CD4-positive, CD25-positive, alpha-beta regulatory T cell (primary cell): Measurements from ENCODE around the gene TUBB2B. TPM values are rescaled to one million over a fixed set of nuclear protein-coding genes. Genes with fewer than 3 reads are reported as not detected.
A peak's percentile ranks its signal among the peaks of the same experiment; 100 is the strongest.

ENCODE experiments used
- ATAC-seq, 2 donors: fragments of 150-1000 bp; cut with Tn5 transposase; one replicate each; pipeline ENCODE4 v1.10.0; 2021; ENCODE audit warnings: low read depth in 2 of 2, moderate number of reproducible peaks in 2 of 2, moderate library complexity in 1 of 2
- DNase-seq, 3 donors: peaks; one replicate each; pipeline versions ENCODE4 v3.0.0 to v3.0.0-alpha.2; 2012 to 2022; ENCODE audit warnings: mixed read lengths in 1 of 3
- H3K27ac ChIP-seq: one replicate; pipeline ENCODE4 v1.7.0; 2013; ENCODE audit warnings: mild to moderate bottlenecking, low read length; ENCODE audit not compliant: insufficient read depth, poor library complexity, severe bottlenecking
- H3K27me3 ChIP-seq: one replicate; pipeline ENCODE4 v1.7.0; 2013; ENCODE audit warnings: low read length; ENCODE audit not compliant: control insufficient read depth, insufficient read depth
- H3K36me3 ChIP-seq: one replicate; pipeline ENCODE4 v1.7.0; 2013; ENCODE audit warnings: mild to moderate bottlenecking, low read length, moderate library complexity; ENCODE audit not compliant: control insufficient read depth, insufficient read depth
- H3K4me1 ChIP-seq: 2 replicates; pipeline ENCODE4 v1.7.0; 2013; ENCODE audit warnings: mild to moderate bottlenecking, low read length; ENCODE audit not compliant: insufficient read depth, control insufficient read depth, poor library complexity, severe bottlenecking
- H3K4me3 ChIP-seq: one replicate; pipeline ENCODE4 v1.7.0; 2013; ENCODE audit warnings: low read depth, mild to moderate bottlenecking, low read length, moderate library complexity
- H3K9me3 ChIP-seq, 2 experiments: 1 replicate in 1 of 2; 2 replicates in 1 of 2; pipeline ENCODE4 v1.7.0; 2013; ENCODE audit warnings: low read length in 2 of 2, mild to moderate bottlenecking in 1 of 2, moderate library complexity in 1 of 2; ENCODE audit not compliant: control insufficient read depth in 2 of 2
- H3K27ac Mint-ChIP-seq, 3 donors: one replicate each; pipeline ENCODE4 v1.8.0; 2020 to 2022; ENCODE audit warnings: mild to moderate bottlenecking in 3 of 3, mixed read lengths in 3 of 3, moderate library complexity in 2 of 3
- H3K27me3 Mint-ChIP-seq: one replicate; pipeline ENCODE4 v1.8.0; 2022; ENCODE audit warnings: mild to moderate bottlenecking, mixed read lengths
- H3K36me3 Mint-ChIP-seq: one replicate; pipeline ENCODE4 v1.8.0; 2020; ENCODE audit warnings: mixed read lengths
- H3K4me1 Mint-ChIP-seq, 4 donors: one replicate each; pipeline ENCODE4 v1.8.0; 2020 to 2022; ENCODE audit warnings: mixed read lengths in 4 of 4, mild to moderate bottlenecking in 1 of 4
- H3K4me3 Mint-ChIP-seq, 4 donors: one replicate each; pipeline ENCODE4 v1.8.0; 2020 to 2022; ENCODE audit warnings: mild to moderate bottlenecking in 4 of 4, mixed read lengths in 4 of 4, moderate library complexity in 3 of 4
- H3K9me3 Mint-ChIP-seq, 7 donors: one replicate each; pipeline ENCODE4 v1.8.0; 2020 to 2022; ENCODE audit warnings: mixed read lengths in 7 of 7, mild to moderate bottlenecking in 3 of 7, moderate library complexity in 2 of 7
- polyA plus RNA-seq, 4 donors: library from polyadenylated mRNA; unstranded; fragments of 300-500 nt; fragmentation: Illumina TruSeq; gene quantifications; one replicate each; pipeline ENCODE4 v1.2.3, GENCODE V29; 2021
- total RNA-seq: library from RNA; stranded (reverse); gene quantifications from one replicate; pipeline ENCODE4 v1.2.3, GENCODE V29; 2022

Gene TUBB2B
- total and polyA plus RNA-seq, 5 donors from 2014 or later: 0.09 to 0.91 (median 0.10) TPM; not detected in 1

DNA sequence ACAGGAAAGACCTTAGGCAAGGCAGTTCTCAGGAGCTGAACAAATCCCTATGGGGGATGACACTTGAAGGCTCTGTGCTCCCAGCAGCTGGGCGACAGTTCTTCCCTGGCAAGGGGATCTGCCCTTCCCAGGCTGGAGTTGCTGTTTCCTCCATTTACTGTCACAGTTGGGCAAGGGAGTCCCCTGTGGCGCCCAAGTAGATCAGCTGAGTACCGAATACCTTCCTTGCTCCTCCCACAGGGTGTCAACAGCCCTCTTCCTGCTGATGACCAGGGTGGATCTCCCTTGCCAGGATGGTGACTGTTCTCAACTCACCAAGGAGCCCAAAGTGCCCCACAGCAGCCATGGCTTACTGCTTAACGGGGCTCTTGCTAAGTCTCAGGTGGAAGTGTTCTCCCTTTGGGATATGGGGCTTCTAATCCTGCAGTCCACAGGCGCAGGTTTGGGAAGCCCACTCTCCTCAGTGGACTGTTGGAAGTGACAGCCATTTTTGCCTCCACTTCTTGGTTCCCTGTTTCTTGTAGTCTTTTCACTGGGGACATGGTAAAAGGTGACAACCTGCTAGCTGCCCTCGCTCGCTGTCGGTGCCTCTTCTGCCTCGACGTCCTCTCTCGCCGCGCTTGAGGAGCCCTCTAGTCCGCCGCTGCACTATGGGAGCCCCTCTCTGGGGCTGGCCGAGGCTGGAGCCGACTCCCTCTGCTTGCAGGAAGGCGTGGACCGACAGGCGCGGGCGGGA is 25.6 kb upstream of the TUBB2B start:
- Histone ChIP-seq H3K4me1 (peaks cover 8% of the 10 kb centered on the region), H3K27ac (no peak overlapping the region), H3K4me3 (no peak overlapping the region), H3K27me3 (no peaks in the 10 kb centered on the region), H3K9me3 (no peaks in the 10 kb centered on the region), H3K36me3 (no peaks in the 10 kb centered on the region)
- H3K36me3 Mint-ChIP-seq: no peaks in the 10 kb centered on the region
- no peak overlapping the region for H3K4me3 Mint-ChIP-seq
- no peak overlapping the region for H3K27ac Mint-ChIP-seq
- H3K9me3 Mint-ChIP-seq: peaks cover 0 to 3% (median 0%) of the 10 kb centered on the region in 7 donors
- H3K27me3 Mint-ChIP-seq: peaks cover 26% of the 10 kb centered on the region
- ATAC-seq (no peak), DNase-seq (no peak)
- peaks cover 0 to 12% (median 7%) of the 10 kb centered on the region in 4 donors for H3K4me1 Mint-ChIP-seq

DNA sequence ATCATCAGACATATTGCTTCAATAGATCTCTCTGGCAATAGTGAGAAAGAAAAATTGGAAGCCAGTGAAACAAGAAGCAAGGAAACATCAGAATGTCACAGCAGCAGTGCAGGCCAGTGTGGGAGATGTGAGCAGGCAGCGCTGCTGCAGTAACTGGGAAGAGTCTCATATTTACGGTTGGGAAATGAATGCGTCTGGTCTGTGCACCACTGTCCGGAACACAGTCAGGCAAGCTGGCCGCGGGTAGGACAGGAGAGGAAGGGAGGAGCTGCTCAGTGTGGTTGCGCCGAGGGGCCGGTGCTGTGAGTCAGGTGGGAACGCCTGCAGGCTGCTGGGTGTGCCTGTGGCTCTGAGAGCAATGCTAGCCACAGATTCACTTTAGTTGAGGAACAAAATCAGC is 24.9 kb upstream of the TUBB2B start:
- peaks cover 28% of the 10 kb centered on the region for H3K27me3 Mint-ChIP-seq

DNA sequence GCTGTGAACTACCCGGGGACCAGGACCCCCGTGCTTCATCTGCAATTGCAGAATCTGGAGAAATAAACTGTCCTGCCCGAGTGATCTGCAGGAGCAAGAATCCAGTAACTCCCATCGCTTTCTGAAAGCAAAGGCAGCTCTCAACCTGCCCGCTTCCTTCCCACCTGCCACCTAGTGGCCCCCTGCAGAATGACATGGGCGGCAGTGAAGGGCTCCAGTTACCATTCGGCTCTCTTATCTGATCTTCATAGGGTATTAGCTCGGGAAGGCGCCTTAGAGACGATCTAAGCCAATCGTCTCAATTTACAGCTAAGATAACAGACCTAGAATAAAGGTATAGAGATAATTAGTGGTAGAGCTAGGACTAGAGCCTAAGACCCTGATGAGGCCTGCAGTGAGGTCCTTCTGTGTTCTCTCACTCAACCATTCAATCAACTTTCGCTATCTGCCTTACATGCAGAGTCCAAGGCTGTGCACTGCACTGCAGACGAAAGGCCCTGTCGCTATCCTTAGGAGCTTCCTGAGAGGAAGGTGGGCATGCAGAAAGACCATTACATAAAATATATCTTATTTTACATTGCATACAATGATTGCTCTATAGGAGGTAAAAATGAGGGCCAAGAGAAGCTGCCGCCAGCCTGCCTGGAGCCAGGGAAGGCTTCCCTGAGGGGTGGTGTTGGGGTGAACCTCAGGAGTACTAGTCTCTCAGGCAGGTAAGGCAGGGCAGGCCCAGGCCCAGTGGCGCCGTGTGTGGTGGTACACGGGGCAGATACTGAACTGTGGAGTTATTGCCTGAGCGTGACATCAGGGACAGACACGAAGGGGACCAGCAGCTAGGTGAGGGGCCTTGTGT is 24.2 kb upstream of the TUBB2B start:
- H3K27me3 ChIP-seq: peaks cover 2% of the 10 kb centered on the region
- no peaks in the 10 kb centered on the region for H3K36me3 ChIP-seq
- H3K4me1 ChIP-seq: peaks cover 8% of the 10 kb centered on the region
- H3K4me1 Mint-ChIP-seq: peaks cover 0 to 12% (median 6%) of the 10 kb centered on the region in 4 donors
- peaks cover 0 to 3% (median 0%) of the 10 kb centered on the region in 7 donors for H3K9me3 Mint-ChIP-seq
- H3K4me3 ChIP-seq: no peak overlapping the region
- peak overlapping the region in 1 of 3 donors; percentile 42 for H3K27ac Mint-ChIP-seq
- H3K27ac ChIP-seq: no peak overlapping the region
- DNase-seq (peak; percentile 67 to 80 (median 78)), ATAC-seq (peak; percentile 85 to 88)
- peak overlapping the region in 2 of 4 donors; percentile 1 to 59 for H3K4me3 Mint-ChIP-seq
- no peaks in the 10 kb centered on the region for H3K36me3 Mint-ChIP-seq
- H3K27me3 Mint-ChIP-seq: peaks cover 28% of the 10 kb centered on the region
- no peaks in the 10 kb centered on the region for H3K9me3 ChIP-seq

More for the DNA sequence above, 24.9 kb upstream of the TUBB2B start:
- peaks cover 2% of the 10 kb centered on the region for H3K27me3 ChIP-seq
- Mint-ChIP-seq H3K9me3 (peaks cover 0 to 3% (median 0%) of the 10 kb centered on the region in 7 donors), H3K36me3 (no peaks in the 10 kb centered on the region), H3K4me1 (peaks cover 0 to 12% (median 6%) of the 10 kb centered on the region in 4 donors), H3K27ac (no peak overlapping the region), H3K4me3 (no peak overlapping the region)
- H3K36me3 ChIP-seq: no peaks in the 10 kb centered on the region
- no peaks in the 10 kb centered on the region for H3K9me3 ChIP-seq
- no peak overlapping the region for H3K27ac ChIP-seq
- peaks cover 8% of the 10 kb centered on the region for H3K4me1 ChIP-seq
- no peak overlapping the region for H3K4me3 ChIP-seq
- no peak for ATAC-seq
- no peak for DNase-seq

DNA sequence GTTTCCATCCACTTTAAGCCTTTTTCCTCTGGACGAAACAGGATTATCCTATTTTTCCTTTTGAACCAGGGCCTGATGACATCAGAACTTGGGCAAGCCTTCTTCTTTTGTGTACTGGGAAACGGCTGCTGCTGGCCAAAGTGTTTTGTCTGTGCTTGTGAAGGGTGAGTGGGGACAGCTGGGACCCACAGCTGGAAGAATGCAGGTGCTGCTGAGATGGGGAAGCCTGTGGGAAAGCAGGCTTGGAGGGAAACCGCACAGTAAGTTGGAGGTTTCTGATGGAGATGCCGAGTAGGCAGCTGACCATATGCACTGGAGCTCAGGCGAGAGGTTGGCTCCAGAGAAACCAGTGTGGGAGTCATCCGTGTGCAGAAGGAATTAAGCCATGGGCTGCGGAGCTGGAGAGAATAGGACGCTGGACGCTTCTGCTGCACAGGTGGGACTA is 22.8 kb upstream of the TUBB2B start:
- Mint-ChIP-seq H3K36me3 (no peaks in the 10 kb centered on the region), H3K27me3 (peaks cover 28% of the 10 kb centered on the region), H3K4me3 (peak overlapping the region in 1 of 4 donors; percentile 45), H3K27ac (no peak overlapping the region), H3K9me3 (peaks cover 0 to 3% (median 0%) of the 10 kb centered on the region in 7 donors), H3K4me1 (peaks cover 0 to 12% (median 6%) of the 10 kb centered on the region in 4 donors)
- Histone ChIP-seq H3K9me3 (no peaks in the 10 kb centered on the region), H3K4me3 (no peak overlapping the region), H3K4me1 (peaks cover 8% of the 10 kb centered on the region), H3K27ac (no peak overlapping the region), H3K27me3 (peaks cover 2% of the 10 kb centered on the region), H3K36me3 (no peaks in the 10 kb centered on the region)
- no peak for ATAC-seq
- DNase-seq: no peak

DNA sequence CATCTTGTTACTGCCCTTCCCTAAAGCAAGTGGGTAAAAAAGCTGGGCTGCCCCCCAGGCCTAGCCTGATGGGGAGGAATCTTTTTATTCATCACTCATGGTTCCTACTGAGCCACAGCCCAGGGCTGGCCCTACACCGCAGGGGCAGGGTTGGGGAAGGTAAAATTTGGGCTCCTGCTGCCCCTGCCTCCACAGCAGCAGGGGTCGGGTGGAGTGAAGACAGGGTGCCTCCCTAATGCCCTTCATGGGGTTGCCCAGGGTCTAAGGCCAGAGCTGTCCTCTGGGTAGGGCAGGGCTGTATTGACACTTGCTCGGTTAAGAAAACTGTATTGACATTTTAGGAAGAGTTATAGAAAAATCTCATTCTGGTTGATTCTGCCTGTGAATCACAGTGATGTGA is 22.4 kb upstream of the TUBB2B start:
- no peak for ATAC-seq
- peaks cover 0 to 3% (median 0%) of the 10 kb centered on the region in 7 donors for H3K9me3 Mint-ChIP-seq
- peaks cover 0 to 12% (median 6%) of the 10 kb centered on the region in 4 donors for H3K4me1 Mint-ChIP-seq
- peaks cover 8% of the 10 kb centered on the region for H3K4me1 ChIP-seq
- H3K27me3 Mint-ChIP-seq: peaks cover 28% of the 10 kb centered on the region
- no peaks in the 10 kb centered on the region for H3K36me3 Mint-ChIP-seq
- H3K27ac ChIP-seq: no peak overlapping the region
- H3K36me3 ChIP-seq: no peaks in the 10 kb centered on the region
- peaks cover 2% of the 10 kb centered on the region for H3K27me3 ChIP-seq
- H3K9me3 ChIP-seq: no peaks in the 10 kb centered on the region
- H3K4me3 Mint-ChIP-seq: no peak overlapping the region
- H3K27ac Mint-ChIP-seq: no peak overlapping the region
- DNase-seq: no peak
- no peak overlapping the region for H3K4me3 ChIP-seq

DNA sequence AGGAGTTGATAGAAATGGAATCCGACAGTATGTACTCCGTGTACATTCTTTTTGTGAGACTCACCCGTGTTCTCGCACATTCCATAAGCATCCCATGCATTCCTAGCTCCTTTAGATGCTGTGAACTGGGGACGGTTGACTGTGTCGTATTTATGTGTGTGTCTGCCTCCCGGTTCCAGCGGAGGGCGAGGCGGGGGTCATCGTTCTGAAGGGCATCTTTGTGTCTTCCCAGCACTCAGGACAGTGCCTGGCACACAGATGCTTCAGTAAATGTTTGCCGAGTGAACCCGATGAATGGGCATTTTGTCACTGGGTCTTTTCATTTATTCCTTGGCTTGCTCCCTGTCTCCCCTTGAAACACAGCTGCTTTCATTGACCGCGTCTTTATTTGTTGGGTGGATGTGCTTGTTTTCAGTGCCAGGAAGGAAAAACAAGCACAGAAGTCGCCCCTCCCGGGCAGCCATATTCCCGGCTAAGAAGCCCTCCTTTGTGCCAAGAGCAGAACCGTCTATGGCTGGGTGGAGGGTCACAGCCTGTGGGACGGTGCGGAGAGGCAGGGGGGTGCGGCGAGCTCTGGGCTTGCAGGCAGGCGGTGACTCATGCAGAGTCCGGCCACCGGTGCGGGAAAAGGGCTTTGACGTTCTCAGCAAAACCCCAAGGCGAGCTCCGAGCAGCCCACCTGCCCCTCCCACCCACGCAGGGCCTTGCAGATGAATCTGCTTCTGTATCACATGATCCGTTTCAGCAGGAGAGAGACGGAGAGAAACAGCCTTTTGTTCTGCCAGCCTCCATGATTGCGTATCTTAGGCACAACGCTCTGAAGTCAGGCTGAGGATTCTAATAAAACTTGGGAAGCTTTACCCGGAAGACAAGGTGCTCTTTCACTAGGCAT is 20.0 kb upstream of the TUBB2B start:
- Histone ChIP-seq H3K4me3 (no peak overlapping the region), H3K36me3 (no peaks in the 10 kb centered on the region), H3K27me3 (peaks cover 4% of the 10 kb centered on the region), H3K4me1 (peaks cover 8% of the 10 kb centered on the region), H3K9me3 (no peaks in the 10 kb centered on the region), H3K27ac (no peak overlapping the region)
- Mint-ChIP-seq H3K36me3 (no peaks in the 10 kb centered on the region), H3K4me1 (peaks cover 0 to 12% (median 5%) of the 10 kb centered on the region in 4 donors), H3K9me3 (peaks cover 0 to 1% (median 0%) of the 10 kb centered on the region in 7 donors), H3K4me3 (no peak overlapping the region), H3K27ac (no peak overlapping the region), H3K27me3 (peaks cover 38% of the 10 kb centered on the region)
- DNase-seq (no peak), ATAC-seq (no peak)

DNA sequence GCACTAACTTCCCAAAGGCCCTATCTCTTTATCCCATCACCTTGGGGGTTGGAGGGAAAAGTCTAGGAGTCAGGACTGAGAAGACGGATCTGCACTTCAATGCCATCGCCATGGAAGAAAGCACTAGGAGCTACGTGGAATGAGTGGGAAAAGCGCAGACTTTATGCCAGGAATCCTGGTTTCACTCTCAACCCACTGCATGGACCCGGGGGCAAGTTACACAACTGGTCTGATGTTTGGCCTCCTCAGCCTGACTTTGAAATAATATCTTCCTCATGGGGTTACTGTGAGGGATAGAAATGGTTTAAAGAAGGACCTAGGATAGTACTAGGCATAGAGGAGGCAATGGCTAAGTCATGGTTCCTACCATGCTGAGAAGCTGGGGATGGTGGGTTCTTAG is 17.8 kb upstream of the TUBB2B start:
- Histone ChIP-seq H3K27me3 (peaks cover 6% of the 10 kb centered on the region), H3K27ac (no peak overlapping the region), H3K4me3 (no peak overlapping the region), H3K9me3 (no peaks in the 10 kb centered on the region), H3K4me1 (no peaks in the 10 kb centered on the region), H3K36me3 (no peaks in the 10 kb centered on the region)
- ATAC-seq: no peak
- Mint-ChIP-seq H3K4me3 (no peak overlapping the region), H3K27me3 (peaks cover 42% of the 10 kb centered on the region), H3K9me3 (peaks cover 0 to 1% (median 0%) of the 10 kb centered on the region in 7 donors), H3K4me1 (no peaks in the 10 kb centered on the region), H3K27ac (peak overlapping the region in 1 of 3 donors; percentile 57), H3K36me3 (no peaks in the 10 kb centered on the region)
- DNase-seq: no peak
